HG03097 (cell line): ENCODE results near the gene CCDC63.

Source experiments
- ATAC-seq: cut with Tn5 transposase; IDR thresholded peaks from one replicate; pipeline ENCODE4 v1.9.1; 2021; ENCODE audit not compliant: unreplicated experiment, low FRiP score

The CCDC63 gene

DNA sequence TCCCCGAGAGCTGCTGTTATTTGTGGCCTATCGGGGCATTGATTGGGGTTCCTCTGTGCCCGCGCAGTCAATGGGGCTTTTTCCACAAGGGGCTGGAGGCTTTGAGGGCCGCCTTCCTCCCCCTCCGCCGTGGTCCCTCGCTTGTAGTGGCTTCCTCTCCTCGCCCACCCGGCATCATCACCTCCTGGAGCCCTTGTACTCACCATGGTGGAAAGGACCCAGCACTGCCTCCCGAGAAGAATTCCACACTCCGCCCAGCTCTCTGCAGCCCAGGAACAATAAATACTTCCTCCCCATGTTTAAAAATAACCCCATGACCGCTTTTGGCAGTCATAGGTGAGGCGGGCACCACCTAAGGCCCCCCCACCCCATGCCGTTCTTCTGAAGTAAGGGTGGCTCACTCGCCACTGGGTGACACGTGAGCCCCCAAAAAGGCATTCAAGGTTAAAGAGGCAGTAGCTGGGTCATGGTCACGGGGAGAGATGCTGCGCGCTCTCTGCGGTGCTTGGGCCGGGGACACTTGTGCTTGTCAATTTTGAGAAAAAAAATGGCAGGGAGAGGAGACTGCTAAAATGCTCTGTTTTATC is 73.6 kb downstream of the CCDC63 start, which contains the start of gene MYL2:
TSS of gene MYL2 (minus strand) at position 256 of the 587 bp plus-strand sequence. CDS start at position 206, 50 bp downstream.
- no peak for ATAC-seq

DNA sequence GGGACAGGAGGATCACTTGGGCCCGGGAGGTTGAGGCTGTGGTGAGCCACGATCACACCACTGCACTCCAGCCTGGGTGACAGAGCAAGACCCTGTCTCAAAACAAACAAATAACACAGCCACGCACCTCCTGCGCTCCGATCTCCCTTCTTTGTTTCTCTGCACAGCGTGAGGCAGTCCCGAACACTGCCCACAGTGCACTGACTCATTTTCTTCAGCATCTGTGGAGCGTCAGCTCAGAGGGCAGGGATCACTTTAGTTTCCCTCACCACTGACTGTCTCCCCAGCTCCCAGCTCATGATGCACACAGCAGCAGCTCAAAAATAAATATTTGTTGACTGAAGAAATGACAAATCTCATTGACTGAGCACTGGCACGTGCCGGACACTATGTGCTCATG is 74.5 kb downstream of the CCDC63 start:
- no peak for ATAC-seq

DNA sequence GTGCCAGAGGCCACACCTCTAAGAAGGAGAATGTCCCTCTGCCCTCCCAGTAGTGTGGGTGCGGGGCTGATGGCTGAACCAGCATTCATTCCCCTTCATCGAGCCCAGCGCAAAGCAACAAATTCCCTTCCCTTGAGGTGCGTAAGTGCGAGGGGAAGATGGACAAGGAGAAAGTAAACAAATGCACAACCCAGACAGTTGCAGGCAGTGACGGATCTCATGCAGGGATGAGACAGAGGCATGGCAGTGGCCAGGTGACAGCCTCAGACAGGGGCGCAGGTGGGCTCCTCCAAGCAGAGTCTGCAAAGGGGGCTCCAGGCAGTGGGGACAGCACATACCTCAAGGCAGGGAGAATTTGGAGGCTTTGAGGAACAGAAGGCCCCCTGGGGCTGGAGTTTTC is 75.9 kb downstream of the CCDC63 start:
- ATAC-seq = no peak

DNA sequence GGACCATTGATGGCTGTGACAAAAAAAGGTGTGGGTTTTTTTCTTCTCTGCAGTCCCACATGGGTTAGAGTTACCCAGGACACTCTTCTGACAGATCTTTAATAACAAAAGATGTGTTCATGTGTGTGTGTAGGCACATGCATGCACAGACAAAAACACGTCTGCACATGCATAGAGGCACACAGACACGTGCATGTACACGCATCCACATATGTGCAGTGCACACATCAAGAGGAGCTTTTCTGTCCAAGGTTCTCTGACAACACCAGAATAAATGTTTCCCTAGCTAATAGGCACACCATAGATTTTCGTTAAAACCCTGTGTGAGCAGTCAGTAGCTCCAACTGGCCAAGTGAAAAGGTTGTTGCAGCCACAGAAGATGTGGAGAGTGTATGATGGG is 76.4 kb downstream of the CCDC63 start:
- ATAC-seq = no peak

DNA sequence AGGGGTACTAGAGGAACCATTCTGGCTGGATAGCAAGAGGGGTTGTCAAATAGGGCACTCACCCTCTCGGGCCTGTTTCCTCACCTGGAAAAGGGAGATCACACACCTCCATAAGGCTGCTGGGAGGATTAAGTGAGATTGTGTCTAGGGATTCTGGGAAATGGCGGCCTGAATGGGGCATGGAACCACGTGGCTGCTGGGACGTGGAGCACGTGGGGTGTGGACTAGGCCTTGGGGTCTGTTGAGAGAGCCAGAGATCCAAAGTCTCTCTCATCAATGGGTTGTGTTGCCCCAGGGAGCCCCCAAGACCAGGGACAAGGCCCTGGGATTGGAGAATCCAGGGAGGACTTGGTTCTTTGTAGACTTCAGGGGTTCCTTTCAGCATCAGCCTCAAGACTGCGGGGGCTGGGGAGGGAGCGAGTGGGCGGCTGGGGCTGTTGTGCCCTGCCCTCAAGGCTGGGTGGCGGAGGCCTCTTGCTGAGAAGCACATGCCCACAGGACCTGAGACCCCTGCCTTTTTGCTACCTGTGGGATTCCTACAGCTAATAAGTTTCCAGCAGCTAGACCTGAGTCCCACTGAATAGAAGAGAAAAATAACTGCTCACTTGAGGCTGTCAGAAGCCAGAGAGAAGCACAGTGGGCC is 77.0 kb downstream of the CCDC63 start:
- no peak for ATAC-seq

DNA sequence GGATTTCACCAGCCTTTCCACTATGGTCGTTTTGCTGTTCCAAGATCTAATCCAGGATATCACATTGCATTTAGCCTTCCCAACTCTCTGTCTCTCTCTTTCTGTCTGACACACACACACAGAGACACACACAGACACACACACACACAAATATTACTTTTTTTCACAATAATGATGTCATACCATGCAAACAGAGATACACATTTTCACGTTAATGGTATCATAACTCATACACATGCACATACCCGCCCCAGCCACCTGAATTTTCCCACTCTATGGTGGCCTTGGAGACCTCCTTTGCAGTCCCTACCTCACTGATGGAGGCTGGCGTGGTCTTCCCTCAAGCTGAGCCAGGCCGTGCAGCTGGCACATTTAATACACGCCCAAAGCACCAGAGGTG is 80.8 kb downstream of the CCDC63 start:
- no peak for ATAC-seq

DNA sequence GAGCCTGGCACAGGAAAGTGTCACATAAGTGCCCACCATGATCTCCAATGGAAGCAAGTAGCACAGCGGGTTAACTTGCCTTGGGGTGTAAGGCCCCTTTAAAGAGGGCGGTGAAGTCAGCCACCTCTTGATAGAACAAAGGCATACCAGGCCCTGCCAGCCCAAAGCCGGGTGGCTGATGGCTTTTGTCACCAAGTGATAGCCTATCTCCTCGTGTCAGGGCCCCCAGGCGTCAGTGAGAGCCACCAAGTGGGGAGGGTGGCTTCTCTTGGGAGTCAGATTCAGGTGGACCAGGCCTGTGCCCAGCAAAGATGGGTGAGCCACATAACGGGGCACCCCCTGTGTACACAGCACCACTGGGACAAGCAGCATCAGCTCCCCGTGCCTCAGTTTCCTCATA is 81.9 kb downstream of the CCDC63 start:
- no peak for ATAC-seq

DNA sequence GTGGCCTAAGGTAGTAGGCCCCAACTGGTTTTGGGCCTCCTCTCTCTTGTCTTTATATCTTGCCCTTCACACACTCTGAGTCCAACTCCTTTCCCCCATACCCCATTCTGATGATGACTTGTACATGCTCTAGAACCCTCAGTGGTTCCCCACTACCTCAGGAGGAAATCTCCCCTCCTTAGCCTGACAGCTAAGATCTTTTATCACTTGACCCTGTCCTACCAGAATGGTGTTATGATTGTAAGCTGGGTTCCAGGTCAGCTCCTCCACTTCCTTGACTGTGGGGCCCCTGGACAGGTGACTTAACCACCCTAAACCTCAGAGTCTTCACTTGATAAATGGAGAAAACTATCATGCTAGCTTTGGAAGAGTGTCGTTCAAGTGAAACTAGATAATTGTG is 83.0 kb downstream of the CCDC63 start:
- no peak for ATAC-seq

DNA sequence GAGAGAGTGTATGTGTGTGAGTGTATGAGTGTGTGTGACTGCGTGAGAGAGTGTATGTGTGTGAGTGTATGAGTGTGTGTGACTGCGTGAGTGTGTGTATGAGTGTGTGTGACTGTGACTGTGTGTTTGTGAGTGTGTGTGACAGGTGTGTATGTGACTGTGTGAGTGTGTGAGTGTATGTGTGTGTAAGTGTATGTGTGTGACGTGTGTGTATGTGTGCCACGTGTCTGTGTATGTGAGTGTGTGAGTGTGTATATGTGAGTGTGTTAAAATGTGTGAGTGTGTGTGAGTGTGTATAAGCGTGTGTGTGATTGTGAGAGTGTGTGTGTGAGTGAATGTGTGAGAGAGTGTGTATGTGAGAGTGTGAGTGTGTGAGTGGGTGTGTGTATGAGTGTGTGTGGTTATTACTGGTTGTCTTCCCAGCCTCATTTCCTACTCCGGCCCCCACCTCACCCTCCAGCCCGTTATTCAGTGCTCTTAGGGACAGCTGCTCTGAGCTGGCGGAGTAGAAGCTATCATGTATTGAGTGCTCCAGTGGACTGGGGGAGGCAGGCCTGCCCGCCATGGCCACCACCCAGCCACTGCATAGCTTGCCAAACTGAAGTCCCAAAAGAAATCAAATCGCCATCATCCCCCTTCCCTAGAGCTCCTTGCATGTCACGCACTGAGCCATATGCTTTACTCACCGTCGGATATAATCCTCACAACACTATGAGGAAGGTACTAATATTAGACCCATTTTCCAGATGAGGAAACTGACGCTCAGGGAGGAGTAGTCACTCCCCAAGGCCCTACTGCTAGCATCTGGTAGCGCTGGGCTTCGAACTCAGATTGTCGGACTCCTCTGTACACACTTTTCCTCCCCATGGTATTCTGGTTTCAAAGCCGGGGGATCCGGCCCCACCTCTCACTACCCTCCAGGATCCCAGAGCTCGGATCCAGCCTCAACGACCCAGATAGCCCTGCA is 83.8 kb downstream of the CCDC63 start:
- ATAC-seq = no peak

DNA sequence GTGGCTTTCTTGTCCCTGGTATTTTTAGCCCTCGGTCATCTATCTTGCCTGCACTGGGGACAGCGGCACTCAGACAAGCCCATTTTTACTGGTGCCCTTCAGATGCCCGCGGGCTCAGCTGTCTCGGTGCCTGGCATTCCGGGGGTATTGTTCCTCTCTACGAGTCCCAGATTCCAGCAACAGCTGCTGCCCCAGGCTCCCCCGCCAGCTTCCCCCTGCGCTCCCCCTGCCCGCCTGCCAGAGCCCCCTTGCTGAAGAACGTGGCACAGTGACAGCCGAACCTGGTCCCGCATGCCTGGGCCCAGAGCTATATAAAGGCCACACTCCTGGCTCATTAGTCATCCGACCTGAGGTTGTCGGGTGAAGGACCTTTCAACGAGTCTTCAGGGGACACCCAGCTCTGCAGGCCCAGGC is 84.5 kb downstream of the CCDC63 start:
- ATAC-seq = no peak

DNA sequence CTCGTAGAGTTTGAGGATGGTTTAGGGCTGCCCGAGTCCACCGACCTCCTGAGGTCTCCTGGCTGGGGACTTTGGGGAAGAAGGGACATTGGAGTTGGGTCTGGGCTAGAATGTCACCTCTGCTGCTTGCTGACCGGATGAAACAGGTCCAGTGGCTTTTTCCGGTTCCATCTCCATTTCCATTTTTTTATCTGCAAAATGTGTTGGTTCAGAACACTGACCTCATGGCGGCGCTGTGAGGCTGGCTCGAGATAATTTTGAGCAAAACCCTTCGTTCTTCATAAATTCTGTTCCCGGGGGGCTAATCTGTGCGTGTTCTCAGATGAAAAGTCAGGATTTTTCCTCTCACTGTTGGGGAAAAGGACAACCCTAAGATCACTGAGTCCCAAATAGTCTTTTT is 85.3 kb downstream of the CCDC63 start:
- ATAC-seq = no peak

DNA sequence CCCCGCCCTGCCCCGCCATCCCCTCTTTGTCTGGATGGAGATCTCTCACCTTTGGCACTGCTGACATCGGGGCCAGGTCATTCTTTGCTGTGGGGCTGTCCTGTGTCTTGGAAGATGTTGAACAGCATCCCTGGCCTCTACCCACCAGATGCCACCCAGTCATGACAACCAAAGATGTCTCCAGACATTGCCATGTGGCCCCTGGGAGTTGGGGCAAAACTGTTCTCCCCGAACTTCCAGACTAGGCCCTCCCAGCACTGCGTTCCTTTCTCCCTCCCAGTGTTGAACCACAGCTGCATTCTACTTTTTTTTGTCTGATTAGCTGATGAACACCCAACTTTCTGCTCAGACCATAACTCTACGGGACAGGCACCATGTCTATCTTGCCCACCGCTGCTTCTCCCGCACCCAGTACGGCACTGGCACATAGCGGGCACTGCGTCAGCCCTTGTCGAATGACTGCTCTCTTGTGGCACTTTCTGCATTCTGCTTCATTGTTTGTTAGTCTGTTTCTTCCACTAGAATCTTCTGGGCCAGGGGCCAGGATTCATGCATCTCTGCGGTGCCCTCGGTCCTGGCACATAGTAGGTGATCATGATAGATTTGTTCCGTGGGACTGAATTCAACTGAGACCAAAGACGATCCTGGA is 86.7 kb downstream of the CCDC63 start:
- ATAC-seq = no peak

DNA sequence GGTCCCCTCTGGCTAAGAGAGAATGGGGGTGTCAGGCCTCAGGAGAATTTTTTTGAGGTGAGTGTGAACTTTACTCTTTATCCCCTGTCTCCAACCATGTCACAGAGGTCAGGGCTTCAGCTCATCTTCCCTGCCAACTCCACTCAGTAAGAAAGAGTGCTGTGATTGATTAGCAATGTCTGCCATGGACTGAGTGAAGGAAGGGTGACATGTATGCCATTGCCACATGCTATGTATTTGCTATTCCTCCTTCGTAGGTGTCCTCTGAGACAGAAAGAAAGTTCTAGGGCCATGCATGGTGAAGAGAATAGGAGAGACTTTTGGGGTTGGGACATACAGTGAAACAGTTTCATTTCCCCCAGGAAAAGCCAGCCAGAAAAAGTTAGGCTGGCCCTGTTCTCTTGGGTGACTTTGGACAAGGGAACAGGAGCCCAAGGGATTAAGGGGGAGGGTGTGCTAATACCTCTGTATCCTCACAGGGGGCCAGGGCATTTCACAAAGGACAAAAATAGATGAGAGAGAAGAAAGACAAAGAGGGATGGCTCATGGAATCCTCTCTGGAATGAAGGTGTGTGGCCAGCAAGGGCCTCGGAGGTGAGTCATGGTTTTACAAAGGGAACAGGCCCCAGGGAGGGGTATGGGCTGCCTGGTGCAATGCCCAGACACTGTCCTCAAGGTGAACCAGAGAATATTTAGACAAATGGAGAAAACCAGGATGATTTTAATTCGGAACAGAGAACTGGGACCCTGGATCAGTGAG is 87.5 kb downstream of the CCDC63 start:
- ATAC-seq = no peak

DNA sequence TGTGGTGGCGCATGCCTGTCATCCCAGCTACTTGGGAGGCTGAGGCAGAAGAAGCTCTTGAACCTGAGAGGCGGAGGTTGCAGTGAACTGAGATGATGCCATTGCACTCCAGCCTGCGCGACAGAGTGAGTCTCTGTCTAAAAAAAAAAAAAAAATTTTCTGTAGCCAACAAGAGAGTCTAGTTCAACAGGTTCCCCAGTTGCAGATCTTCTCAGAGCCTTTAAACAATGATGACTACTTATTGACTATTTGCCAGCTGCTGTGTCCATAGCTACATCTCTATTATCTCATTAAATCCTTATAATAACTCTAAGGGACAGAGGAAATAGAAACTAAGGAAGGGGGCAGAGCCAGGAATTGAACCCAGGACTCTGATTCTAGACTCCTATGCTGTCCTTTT is 88.8 kb downstream of the CCDC63 start:
- ATAC-seq = no peak

DNA sequence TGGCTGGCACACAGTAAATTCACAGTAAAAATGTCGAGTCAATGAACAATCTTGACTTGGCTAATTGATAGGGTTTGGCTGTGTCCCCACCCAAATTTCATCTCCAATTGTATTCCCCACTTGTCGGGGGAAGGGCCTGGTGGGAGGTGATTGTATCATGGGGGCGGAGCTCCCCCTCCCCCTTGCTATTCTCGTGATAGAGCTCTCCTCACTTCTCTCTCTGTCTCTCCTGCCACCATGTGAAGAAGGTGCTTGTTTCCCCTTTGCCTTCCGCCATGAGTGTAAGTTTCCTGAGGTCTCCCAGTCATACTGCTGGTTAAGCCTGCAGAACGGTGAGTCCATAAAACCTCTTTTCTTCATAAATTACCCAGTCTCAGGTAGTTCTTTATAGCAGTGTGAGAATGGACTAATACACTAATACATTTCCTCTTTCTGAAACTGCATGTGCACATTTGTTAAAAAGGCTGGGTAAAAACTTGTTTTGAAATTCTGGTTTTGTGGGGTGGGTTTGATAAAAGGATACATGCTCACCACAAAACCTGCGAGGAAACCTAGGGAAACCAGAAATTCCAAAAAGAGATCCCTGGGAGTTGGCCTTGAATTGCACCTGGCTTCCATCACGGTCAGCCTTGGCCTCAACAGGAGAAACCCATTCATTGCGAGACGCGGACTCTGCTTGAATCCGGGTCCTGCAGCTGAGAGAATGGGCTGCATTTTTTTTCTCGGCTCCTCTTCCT is 89.7 kb downstream of the CCDC63 start:
- ATAC-seq = no peak

DNA sequence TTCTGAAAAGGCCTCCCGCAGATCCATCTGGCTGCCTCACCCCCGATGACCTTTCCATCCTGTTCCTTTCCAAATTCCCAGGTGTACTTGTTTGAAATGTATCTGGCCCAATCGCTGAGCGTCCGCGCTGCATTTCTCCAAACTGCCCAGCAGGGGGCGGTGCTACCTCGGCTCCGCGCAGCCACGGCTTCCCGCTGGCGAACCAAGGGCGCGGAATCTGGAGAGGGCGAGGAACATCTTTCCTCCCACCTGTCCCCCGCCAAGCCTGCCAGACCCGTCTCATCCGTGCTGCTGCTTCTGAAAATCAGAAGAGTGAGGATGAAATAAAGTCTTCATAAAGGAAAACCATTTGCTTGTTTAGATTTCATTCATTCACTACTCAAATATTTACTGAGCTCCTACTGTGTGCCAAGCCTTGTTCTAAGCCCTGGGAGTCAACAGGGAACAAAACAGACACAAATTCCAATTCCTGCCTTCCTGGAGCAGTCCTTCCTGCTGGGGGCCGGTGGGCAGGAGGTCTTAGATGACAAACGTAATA is 90.4 kb downstream of the CCDC63 start:
- no peak for ATAC-seq

DNA sequence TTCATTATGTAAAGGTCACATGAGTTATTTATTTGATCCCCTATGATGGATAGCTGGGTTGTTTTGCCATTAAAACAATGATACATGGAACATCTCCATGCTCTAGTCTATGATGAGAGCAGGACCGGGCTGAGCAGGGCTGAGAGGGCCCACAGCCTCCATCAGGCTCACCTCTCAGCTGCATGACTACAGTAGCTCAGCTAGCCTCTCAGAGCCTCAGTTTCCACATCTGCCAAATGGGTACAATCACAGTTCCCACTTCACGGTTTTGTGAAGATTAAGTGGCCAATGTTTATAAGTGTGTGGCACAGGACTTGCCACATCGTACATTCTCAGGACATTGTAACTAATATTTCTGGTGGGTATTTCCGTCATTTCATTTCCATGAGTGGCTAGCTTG is 93.5 kb downstream of the CCDC63 start:
- ATAC-seq = no peak

DNA sequence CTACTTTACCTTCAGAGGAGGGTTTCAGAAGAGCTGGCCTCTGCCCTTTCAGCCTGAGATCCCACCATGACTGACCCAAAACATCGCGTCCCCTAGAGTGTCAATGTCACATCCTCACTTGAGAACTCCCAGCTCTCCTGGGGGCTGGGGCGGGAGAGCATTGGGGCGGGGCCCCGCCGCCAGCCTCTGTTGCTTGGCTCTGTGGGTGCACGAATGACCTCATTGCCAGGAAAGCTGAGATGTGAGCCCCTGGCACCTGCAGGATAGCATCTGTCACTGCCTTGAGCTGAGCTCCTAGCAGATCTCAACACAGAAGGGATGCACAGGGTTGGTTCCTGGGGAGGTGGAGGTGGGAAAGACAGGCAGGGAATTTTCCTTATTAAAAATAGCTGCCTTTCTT is 94.1 kb downstream of the CCDC63 start:
- ATAC-seq = no peak

DNA sequence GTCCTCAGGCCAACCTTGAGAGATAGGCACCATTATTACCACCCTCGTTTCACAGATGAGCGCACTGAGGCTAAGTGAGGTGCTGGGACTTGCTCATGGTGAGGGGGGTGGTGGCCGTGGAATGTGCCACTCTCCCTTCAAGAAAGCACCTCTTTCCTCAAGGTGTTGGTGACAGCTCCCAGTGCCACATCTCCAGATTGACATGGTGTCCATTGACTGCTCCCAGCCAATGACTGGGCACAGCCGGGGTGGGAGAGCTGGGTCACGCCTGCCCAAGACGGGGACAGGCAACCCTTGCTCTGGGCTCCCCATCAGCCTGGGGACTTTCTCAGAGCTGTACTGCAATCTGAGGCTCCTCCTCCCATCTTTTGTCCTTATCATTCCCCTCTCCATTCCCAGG is 94.6 kb downstream of the CCDC63 start:
- no peak for ATAC-seq
